SJCRH30 (cell line): Measurements from ENCODE around the gene CENPE. TPM values are rescaled to one million over a fixed set of nuclear protein-coding genes. Genes with fewer than 3 reads are reported as not detected.

ENCODE experiments used
- DNase-seq, 2 experiments: peaks; one replicate each; pipeline ENCODE4 v3.0.0-alpha.2; 2015 to 2020
- H3K27ac ChIP-seq: fragments of 250-450 bp; sonication (Bioruptor Pico); 2 replicates; pipeline ENCODE4 v1.5.1; 2020; ENCODE audit warnings: mild to moderate bottlenecking, moderate library complexity
- H3K27me3 ChIP-seq: fragments of 250-450 bp; sonication (Bioruptor Pico); 2 replicates; pipeline ENCODE4 v1.5.1; 2020; ENCODE audit warnings: mild to moderate bottlenecking, moderate library complexity
- H3K36me3 ChIP-seq: fragments of 250-450 bp; sonication (Bioruptor Pico); 2 replicates; pipeline ENCODE4 v1.5.1; 2020; ENCODE audit warnings: mild to moderate bottlenecking, moderate library complexity
- H3K4me1 ChIP-seq: fragments of 250-450 bp; sonication (Bioruptor Pico); 2 replicates; pipeline ENCODE4 v1.5.1; 2020; ENCODE audit warnings: mild to moderate bottlenecking, moderate library complexity
- H3K4me3 ChIP-seq: fragments of 250-450 bp; sonication (Bioruptor Pico); 2 replicates; pipeline ENCODE4 v1.5.1; 2020; ENCODE audit warnings: mild to moderate bottlenecking, moderate library complexity
- H3K9me3 ChIP-seq: fragments of 250-450 bp; sonication (Bioruptor Pico); replicated peaks from 2 replicates; pipeline ENCODE4 v1.5.1; 2020; ENCODE audit warnings: mild to moderate bottlenecking, moderate library complexity
- total RNA-seq: library from RNA; depleted of rRNA; stranded (reverse); fragments of >200 nt; shearing (Covaris generic); gene quantifications from 2 replicates; pipeline ENCODE4 v1.2.3, GENCODE V29; 2014

Gene CENPE
- total RNA-seq, 1 experiment from 2014 or later, result 66.5 TPM

DNA sequence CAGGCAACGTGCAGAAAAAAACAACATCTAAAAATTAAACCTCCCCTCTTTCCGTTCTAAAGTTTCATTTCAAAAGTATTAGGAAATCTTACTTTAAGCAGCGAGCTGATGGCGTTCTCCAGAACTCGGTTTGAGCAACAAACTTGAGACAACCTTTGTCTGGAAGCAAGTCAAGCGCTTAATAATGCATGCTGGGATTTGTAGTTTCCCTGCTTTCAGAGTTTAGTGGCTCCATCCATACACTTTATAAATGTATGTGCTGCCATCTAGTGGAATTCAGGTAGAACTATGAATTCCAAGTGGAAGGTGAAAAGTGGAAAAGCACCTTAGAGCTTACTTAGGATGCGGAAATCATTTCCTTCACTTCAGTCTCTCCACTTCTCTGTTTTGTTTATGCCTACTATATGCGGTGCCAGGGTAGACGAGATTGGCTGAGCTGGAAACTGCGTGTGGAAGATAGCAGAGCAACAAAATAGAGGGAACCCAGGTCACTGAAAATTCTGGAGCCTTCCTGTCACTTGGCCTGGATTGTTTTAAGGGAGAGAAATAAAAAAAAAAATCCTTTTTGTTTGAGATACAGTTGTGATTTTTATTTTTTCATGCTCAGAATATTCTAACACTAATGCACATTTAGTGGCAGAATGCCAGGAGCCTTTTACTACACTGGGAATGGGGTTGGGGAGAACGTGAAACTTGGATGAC lies 98.3 kb downstream of the CENPE start, which contains the start of gene BDH2:
Gene BDH2, minus strand, starts transcription at position 144 of the 702 bp plus-strand sequence. CDS start 3,580 bp downstream, outside the sequence.
- Histone ChIP-seq H3K4me1 (peaks cover 10% of the 10 kb centered on the region), H3K4me3 (peak within 1 kb of the TSS; percentile 70), H3K27me3 (no peaks in the 10 kb centered on the region), H3K9me3 (no peaks in the 10 kb centered on the region), H3K36me3 (peaks cover 3% of the 10 kb centered on the region; the same call in 1 of the 2 replicates), H3K27ac (peak within 1 kb of the TSS; percentile 77)
- peak; percentile 61 to 89 for DNase-seq

DNA sequence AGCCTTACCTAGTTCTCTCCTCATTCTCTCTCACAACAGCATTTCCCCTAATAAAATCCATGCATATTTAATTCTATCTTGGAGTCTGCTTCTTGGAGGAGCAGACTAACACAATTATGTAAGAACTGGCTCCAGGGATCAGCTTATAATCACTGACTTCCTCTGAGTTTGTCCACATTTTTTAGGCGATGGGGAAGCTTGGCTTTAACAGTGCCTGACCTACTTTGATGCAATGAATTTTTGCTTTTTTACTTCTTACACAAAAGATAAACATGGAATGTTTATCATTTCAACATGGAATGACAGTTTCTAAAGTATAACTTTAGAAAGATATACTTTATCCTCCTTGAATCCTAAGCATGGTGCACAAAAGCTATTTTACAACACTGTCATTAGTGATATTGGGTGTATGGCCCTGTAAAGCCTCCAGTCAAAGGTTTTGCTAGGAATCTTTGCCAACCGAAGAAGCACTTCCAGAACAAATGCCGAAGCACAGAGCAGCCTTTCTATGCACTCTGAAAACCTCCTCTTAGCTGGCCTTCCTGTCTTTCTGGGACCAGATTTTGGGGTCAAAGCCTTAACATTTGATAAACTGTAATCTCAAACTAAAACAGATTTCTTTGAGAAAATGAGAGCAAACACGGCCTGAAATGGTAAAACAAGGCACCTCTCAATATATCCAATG lies 99.2 kb downstream of the CENPE start:
- Histone ChIP-seq H3K27me3 (no peaks in the 10 kb centered on the region), H3K27ac (peak overlapping the region; percentile 77), H3K36me3 (no peaks in the 10 kb centered on the region), H3K4me3 (peak overlapping the region; percentile 70), H3K4me1 (peaks cover 10% of the 10 kb centered on the region), H3K9me3 (no peaks in the 10 kb centered on the region)
- peak in 1 of 2 experiments; percentile 37 for DNase-seq

DNA sequence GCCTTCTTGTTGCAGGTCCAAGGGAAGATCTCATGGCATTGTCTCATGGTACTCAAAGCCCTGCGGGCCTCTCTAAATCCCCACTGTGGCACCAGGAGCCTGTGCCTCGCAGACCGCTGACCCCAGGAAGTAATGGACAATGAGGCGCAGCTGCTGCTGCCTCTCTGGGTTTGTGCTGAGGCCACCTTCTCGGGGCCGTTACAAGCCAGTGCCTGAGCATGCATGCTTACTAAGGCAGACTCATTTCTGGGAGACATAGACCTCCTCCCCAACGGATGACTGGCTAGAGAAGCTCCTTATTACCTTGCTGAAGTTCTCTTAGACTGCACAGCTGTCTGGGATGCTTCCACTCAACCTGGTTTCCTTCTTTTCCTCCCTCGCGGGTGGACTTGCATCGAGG lies 99.8 kb downstream of the CENPE start:
- peak overlapping the region; percentile 77 for H3K27ac ChIP-seq
- H3K4me3 ChIP-seq, result peak overlapping the region; percentile 70
- peak; percentile 85 to 90 for DNase-seq
- H3K36me3 ChIP-seq, result no peaks in the 10 kb centered on the region
- peaks cover 10% of the 10 kb centered on the region for H3K4me1 ChIP-seq
- H3K27me3 ChIP-seq, result no peaks in the 10 kb centered on the region
- no peaks in the 10 kb centered on the region for H3K9me3 ChIP-seq

DNA sequence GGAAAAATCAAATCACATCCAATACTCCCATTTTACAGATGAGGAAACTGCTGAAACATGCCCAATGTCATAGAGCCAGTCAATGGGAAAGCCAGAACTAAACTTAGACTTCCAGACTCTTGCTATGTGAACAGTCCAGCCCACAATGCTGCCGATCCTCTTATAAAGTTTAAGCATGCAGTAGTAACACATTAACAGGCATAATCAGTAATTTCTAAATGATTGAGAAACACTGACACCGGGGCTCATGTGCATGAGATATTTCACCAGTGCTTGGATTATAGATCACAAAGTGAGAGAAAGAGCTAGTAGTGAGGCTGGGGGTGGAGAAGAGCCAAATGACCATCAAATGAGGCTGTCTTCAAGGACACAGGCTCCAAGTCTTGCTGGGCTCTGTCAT lies 101.0 kb downstream of the CENPE start:
- DNase-seq, result no peak
- H3K9me3 ChIP-seq, result no peaks in the 10 kb centered on the region
- H3K4me1 ChIP-seq, result peaks cover 10% of the 10 kb centered on the region
- H3K27ac ChIP-seq, result no peak overlapping the region
- no peaks in the 10 kb centered on the region for H3K27me3 ChIP-seq
- H3K36me3 ChIP-seq, result 0 out of 2 replicates have a peak, but pooled peaks cover 3% of the 10 kb centered on the region
- no peak overlapping the region for H3K4me3 ChIP-seq

DNA sequence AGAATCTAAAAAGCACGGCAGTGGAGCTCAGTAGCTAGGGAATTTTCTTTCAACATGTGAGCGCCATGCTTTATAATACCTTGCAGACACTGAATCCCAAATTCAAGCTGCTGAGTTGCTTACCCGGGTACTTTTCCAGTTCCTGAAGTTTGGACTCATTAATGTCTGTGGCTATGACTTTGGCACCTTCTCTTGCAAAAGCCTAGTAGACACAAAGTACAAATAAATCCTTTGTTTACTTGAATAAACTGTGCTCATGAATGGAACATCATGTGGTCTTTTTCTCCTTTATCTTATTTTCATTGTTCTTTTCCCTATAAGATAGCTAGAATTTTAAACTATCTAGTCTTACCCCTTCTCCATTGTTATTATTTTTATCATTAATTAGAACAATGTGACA lies 103.1 kb downstream of the CENPE start:
- Histone ChIP-seq H3K27ac (no peak overlapping the region), H3K36me3 (peaks cover 17% of the 10 kb centered on the region), H3K27me3 (no peaks in the 10 kb centered on the region), H3K4me1 (peaks cover 7% of the 10 kb centered on the region), H3K9me3 (no peaks in the 10 kb centered on the region), H3K4me3 (no peak overlapping the region)
- DNase-seq, result no peak

DNA sequence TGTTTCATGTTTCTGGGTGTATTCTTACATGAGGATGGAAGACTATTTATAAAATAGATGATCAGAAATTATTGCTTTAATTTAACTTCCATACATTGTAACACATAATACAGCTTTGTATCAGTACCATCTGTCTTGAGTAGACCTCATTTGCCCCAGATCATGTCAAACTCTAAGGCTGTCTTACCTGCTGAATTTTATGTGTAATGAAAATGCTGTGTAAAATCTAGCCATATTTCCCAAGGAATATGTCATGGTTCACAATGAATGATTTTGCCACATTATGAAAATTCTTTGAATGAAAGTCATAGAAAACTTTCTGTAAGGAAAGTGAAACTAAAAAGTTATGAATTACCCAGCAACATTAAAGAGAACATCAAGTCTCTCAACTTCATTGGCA lies 105.9 kb downstream of the CENPE start:
- no peak for DNase-seq
- peaks cover 33% of the 10 kb centered on the region for H3K36me3 ChIP-seq
- H3K4me3 ChIP-seq, result no peak overlapping the region
- no peaks in the 10 kb centered on the region for H3K4me1 ChIP-seq
- H3K9me3 ChIP-seq, result no peaks in the 10 kb centered on the region
- H3K27me3 ChIP-seq, result no peaks in the 10 kb centered on the region
- H3K27ac ChIP-seq, result no peak overlapping the region

DNA sequence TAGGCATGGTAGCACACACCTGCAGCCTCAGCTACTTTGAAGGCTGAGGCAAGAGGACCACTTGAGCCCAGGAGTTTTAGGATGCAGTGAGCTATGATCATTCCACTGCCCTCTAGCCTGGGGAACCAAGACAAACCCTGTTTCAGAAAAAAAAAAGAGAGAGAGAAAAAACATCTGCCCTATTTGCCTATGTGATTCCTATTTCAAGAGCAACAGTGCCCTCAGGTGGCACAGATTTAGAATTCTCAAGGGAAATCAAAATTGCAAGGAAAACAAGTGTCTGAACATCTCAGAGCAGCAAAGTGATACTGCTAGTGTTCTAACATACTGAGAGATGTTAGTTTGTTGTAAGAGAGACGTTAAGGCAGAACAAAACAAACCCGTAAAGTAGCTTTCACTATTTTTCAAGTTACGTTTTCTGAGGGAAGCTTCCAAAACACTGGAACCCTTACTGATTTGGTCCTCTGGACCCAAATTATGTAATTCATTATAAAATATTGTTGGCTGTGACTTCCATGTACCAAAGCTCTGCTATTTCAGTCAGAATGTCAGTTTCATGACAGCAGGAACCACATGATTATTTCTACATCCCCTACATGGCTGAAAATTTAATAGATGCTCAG lies 106.4 kb downstream of the CENPE start:
- H3K27ac ChIP-seq, result no peak overlapping the region

DNA sequence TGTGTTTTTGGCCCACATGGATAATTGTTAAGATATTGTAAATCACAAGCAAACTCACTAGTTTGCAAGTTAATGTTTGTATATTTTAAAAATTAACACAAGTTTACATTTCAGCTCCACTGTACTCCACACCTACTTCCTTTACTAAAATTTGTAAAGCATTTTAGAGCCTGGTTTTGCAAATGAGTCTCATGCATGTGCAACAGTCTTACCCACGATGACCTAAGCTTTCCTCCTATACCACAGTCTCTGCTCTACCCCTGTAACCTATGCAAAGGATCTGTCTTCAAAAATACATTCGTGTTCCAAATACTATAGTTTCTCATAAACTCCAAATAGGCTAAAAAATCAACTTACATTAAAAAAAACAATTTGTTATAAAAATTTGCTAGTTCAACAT lies 108.7 kb downstream of the CENPE start:
- Histone ChIP-seq H3K27ac (no peak overlapping the region), H3K27me3 (no peaks in the 10 kb centered on the region), H3K9me3 (no peaks in the 10 kb centered on the region), H3K4me1 (no peaks in the 10 kb centered on the region), H3K36me3 (peaks cover 46% of the 10 kb centered on the region), H3K4me3 (no peak overlapping the region)
- DNase-seq, result no peak

More for the DNA sequence above, 106.4 kb downstream of the CENPE start:
- no peaks in the 10 kb centered on the region for H3K27me3 ChIP-seq
- peaks cover 34% of the 10 kb centered on the region for H3K36me3 ChIP-seq
- H3K4me3 ChIP-seq, result no peak overlapping the region
- peak; percentile 22 to 65 for DNase-seq
- no peaks in the 10 kb centered on the region for H3K4me1 ChIP-seq
- H3K9me3 ChIP-seq, result no peaks in the 10 kb centered on the region

DNA sequence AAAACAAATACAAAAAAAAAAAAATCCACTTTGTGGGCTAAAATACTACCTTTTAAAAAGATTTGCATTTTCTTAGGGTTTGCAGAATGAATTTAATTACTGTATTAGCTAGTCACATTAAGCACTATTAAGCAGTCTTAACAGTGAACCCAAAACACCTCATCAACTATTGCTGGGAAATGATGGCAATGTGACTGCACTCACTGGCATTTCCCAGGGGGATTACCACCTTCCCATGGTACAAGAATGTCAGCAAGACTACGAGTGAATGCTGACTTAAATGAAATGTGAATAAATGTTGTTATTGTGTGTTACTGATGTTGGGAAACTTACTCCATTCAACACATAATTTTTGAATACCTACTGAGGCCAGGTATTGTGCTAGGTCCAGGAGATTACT lies 111.6 kb downstream of the CENPE start:
- Histone ChIP-seq H3K4me3 (no peak overlapping the region), H3K36me3 (peaks cover 43% of the 10 kb centered on the region), H3K4me1 (no peaks in the 10 kb centered on the region), H3K9me3 (no peaks in the 10 kb centered on the region), H3K27me3 (no peaks in the 10 kb centered on the region), H3K27ac (no peak overlapping the region)
- no peak for DNase-seq

DNA sequence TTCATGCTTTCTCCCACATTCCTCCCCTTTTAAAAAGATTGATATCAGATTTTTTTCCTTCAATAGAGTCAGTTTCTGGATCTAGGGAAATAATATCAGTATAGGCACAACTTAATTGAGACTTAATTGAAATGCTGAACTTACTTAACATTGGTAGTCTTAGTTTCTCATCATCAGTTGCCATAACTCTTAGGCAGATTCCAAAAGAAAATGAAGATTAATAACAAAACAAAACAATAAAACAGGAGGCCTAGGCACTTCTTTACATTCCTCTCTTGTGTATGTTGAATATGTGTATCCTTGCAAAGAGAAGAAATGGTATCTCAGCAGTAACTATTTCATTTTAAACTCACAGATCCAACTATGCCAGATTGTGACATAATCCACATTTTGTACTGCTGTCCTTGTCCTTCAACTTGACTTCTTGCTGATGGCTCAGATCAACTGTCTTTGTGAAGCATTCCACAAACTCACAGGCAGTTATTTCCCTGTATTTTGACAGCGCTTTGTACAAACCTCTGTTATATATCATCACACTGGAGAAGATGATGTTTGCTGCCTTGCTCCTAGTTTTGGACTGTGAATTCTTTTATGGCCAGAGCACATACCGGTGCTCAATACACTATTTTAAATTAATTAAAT lies 112.5 kb downstream of the CENPE start:
- no peaks in the 10 kb centered on the region for H3K9me3 ChIP-seq
- no peak overlapping the region for H3K4me3 ChIP-seq
- no peaks in the 10 kb centered on the region for H3K27me3 ChIP-seq
- peaks cover 38% of the 10 kb centered on the region for H3K36me3 ChIP-seq
- H3K4me1 ChIP-seq, result no peaks in the 10 kb centered on the region
- DNase-seq, result no peak
- no peak overlapping the region for H3K27ac ChIP-seq

DNA sequence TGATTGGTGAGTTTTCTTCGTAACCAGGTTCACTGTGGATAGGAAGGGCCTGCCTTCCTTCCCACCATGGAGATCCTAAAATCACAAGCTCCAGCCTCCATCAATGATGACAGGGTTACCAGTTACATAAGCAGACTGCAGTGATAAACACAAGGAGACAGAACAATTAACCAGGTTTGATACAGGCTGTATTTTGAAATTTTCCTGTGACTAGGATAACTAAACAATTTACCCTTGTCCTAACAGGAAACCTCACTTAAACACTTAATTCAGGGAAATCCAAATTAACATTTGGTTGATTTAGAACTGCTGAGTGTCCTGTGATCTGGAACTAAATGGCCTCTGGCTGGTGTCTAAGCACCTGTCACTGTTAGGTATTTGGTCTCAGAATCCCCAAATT lies 118.5 kb downstream of the CENPE start:
- H3K9me3 ChIP-seq, result no peaks in the 10 kb centered on the region

DNA sequence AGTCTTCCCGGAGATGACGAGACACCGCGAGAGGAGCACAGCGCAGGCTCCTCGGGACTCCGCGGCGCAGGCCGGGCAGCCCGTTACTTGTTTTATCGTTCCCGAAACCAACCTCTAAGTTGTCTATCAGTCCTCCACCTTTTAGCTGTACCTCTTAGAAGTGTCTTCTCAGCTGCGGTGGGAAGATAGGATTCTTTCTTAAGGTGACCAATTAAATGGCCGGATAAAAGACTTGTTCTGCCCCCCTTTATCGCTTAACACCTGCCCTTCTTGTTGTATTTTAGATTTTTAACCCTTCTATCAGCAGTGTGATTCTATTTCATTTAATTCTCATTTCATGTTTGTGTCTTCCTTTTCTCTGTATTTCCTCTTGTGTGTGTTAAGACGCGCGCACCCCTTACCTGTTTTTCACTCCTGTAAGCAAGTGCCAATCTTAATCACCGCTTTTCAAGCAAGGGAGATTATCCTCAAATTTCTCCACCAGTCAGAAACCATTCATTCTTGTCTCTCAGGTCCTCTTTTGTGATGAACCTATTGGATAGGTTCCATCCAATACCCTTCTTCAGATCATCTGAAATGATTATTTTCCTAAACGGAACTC lies 121.3 kb downstream of the CENPE start, which contains the start of gene SLC9B2:
Gene SLC9B2, minus strand, starts transcription at position 15 of the 601 bp plus-strand sequence. CDS start 9,211 bp downstream, outside the sequence.
- peaks cover 8% of the 10 kb centered on the region for H3K36me3 ChIP-seq
- no peaks in the 10 kb centered on the region for H3K9me3 ChIP-seq
- H3K4me3 ChIP-seq, result peak within 1 kb of the TSS; percentile 96
- H3K27me3 ChIP-seq, result no peaks in the 10 kb centered on the region
- no peak for DNase-seq
- H3K27ac ChIP-seq, result peak within 1 kb of the TSS; percentile 87
- H3K4me1 ChIP-seq, result peaks cover 4% of the 10 kb centered on the region; the same call in 1 of the 2 replicates

More for the DNA sequence above, 118.5 kb downstream of the CENPE start:
- DNase-seq, result no peak
- Histone ChIP-seq H3K36me3 (peaks cover 4% of the 10 kb centered on the region), H3K4me3 (no peak overlapping the region), H3K27me3 (no peaks in the 10 kb centered on the region), H3K27ac (no peak overlapping the region), H3K4me1 (peaks cover 4% of the 10 kb centered on the region; the same call in 1 of the 2 replicates)

DNA sequence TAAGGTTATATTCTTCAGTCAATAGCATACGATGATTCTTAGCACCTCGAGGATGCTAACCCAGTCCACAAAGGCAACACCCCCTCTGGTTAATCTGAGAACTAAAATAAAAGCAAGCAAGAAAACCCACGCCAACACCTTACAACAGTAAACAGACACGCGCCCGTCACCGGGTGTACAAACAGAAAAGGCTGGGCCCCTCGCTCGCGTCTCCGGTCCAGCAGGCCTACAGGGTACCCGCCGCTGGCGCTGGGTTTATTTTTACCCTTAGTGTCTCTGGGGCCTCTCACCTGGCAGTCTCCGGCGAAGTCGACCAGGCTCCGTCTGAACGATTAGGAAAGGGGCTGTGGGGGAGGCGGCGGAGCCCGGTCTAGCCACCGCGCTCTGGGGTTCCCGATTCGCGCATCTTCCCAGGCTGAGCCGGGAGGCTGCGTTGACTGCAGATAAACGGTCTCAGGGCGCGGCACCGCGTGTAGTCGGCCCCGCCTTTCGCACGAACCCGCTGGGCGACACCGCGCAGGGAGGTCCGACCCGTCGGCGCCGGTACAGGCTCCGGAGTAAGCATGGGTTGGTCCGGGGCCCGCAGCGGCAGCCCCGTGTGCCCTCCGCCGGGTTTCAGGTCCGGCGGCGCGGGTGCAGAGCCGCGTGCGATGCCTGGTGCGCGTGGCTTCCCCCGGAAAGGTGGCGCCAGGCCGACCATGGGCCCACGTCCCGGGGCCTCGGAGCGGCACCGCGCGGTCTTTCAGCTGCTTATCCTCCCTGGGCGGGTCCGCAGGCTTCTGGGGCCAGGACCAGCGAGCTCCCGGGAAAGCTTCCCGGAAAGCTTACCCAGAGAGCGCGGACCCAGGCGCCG lies 122.0 kb downstream of the CENPE start:
- Histone ChIP-seq H3K36me3 (peaks cover 8% of the 10 kb centered on the region), H3K4me1 (peaks cover 4% of the 10 kb centered on the region; the same call in 1 of the 2 replicates), H3K27ac (peak overlapping the region; percentile 87), H3K9me3 (no peaks in the 10 kb centered on the region), H3K4me3 (peak overlapping the region; percentile 96), H3K27me3 (no peaks in the 10 kb centered on the region)
- DNase-seq, result peak; percentile 71 to 75
